GM12891 (cell line): Measurements from ENCODE around the gene FHAD1.

Experiments used
- DNase-seq: peaks from one replicate; pipeline ENCODE4 v3.0.0; 2011; ENCODE audit warnings: low spot score; ENCODE audit not compliant: insufficient read length
- FAIRE-seq: peaks from 2 replicates; lab custom pipeline; 2011; peaks lifted over from hg19 to GRCh38; lab: Jason Lieb, UNC
- PAX5 ChIP-seq: IDR thresholded peaks from 2 replicates; pipeline ENCODE4 v1.6.1; 2011; ENCODE audit warnings: low read length, moderate library complexity, mild to moderate bottlenecking; ENCODE audit not compliant: insufficient read depth, severe bottlenecking
- POLR2A ChIP-seq: IDR thresholded peaks from 2 replicates; pipeline ENCODE4 v1.6.1; 2011; ENCODE audit warnings: low read depth, low read length, control low read depth
- POLR2AphosphoS5 ChIP-seq: IDR thresholded peaks from 2 replicates; pipeline ENCODE4 v1.6.1; 2011; ENCODE audit warnings: low read depth, low read length, control low read depth
- POU2F2 ChIP-seq: IDR thresholded peaks from 2 replicates; pipeline ENCODE4 v1.6.1; 2011; ENCODE audit warnings: low read depth, mild to moderate bottlenecking, control low read depth, low read length, moderate library complexity
- SPI1 ChIP-seq: IDR thresholded peaks from 2 replicates; pipeline ENCODE4 v1.6.1; 2011; ENCODE audit warnings: low read depth, low read length, control low read depth
- TAF1 ChIP-seq: IDR thresholded peaks from 2 replicates; pipeline ENCODE4 v1.6.1; 2011; ENCODE audit warnings: low read depth, low read length, control low read depth

The FHAD1 gene

GRCh38 chr1:15273274-15273673 is 26.3 kb downstream of the FHAD1 start:
- DNase-seq (no peak), FAIRE-seq (no peak)
- TF ChIP-seq PAX5 (no peak), TAF1 (no peak), SPI1 (no peak), POU2F2 (no peak)

- DNase-seq (no peak), FAIRE-seq (no peak)
Observed at GRCh38 chr1:15275921-15276683, 29.1 kb downstream of the FHAD1 start.

GRCh38 chr1:15276691-15277446 is 29.8 kb downstream of the FHAD1 start:
- TF ChIP-seq PAX5: no peak
- no peak for TF ChIP-seq POLR2A
- no peak for TF ChIP-seq POLR2AphosphoS5
- no peak for TF ChIP-seq POU2F2
- no peak for TF ChIP-seq SPI1
- no peak for TF ChIP-seq TAF1
- FAIRE-seq: no peak

More at GRCh38 chr1:15275921-15276683, 29.1 kb downstream of the FHAD1 start:
- TF ChIP-seq POLR2A (no peak), POLR2AphosphoS5 (no peak)

DNA sequence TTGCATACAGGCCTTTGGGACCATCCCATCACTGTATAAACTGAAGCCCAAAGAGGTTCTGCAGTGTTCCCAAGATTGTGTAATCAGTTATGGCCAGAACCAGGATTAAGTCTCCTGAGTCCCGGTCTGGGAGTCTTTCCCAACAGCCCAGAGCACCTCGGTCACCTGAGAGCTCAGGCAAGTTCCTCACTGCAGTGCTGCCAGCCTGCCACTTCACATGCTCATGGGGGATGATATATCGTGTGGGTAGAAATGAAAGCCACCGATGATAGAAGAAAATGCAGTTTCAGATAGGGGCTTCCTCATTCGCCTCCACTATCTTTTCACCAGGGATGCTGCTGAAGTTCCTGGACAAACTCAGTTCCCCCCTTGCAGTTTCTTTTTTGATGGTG is 30.4 kb downstream of the FHAD1 start:
- FAIRE-seq (no peak), DNase-seq (no peak)
- no peak for TF ChIP-seq POLR2A
- TF ChIP-seq TAF1: no peak

More at GRCh38 chr1:15276691-15277446, 29.8 kb downstream of the FHAD1 start:
- DNase-seq: no peak

GRCh38 chr1:15277933-15278332 is 30.9 kb downstream of the FHAD1 start:
- no peak for TF ChIP-seq SPI1
- no peak for TF ChIP-seq PAX5
- TF ChIP-seq POU2F2: no peak
- TF ChIP-seq POLR2AphosphoS5: no peak
- no peak for TF ChIP-seq TAF1
- TF ChIP-seq POLR2A: no peak
- no peak for FAIRE-seq

GRCh38 chr1:15279576-15280230 is 32.7 kb downstream of the FHAD1 start:
- no peak for DNase-seq
- FAIRE-seq: no peak

More at GRCh38 chr1:15277933-15278332, 30.9 kb downstream of the FHAD1 start:
- no peak for DNase-seq

GRCh38 chr1:15280416-15280815 is 33.4 kb downstream of the FHAD1 start:
- FAIRE-seq (no peak), DNase-seq (no peak)
- no peak for TF ChIP-seq POLR2AphosphoS5
- TF ChIP-seq SPI1: no peak
- no peak for TF ChIP-seq PAX5
- no peak for TF ChIP-seq TAF1
- no peak for TF ChIP-seq POLR2A
- TF ChIP-seq POU2F2: no peak

More at GRCh38 chr1:15279576-15280230, 32.7 kb downstream of the FHAD1 start:
- TF ChIP-seq TAF1 (no peak), POU2F2 (no peak), PAX5 (no peak), SPI1 (no peak), POLR2AphosphoS5 (no peak), POLR2A (no peak)

DNA sequence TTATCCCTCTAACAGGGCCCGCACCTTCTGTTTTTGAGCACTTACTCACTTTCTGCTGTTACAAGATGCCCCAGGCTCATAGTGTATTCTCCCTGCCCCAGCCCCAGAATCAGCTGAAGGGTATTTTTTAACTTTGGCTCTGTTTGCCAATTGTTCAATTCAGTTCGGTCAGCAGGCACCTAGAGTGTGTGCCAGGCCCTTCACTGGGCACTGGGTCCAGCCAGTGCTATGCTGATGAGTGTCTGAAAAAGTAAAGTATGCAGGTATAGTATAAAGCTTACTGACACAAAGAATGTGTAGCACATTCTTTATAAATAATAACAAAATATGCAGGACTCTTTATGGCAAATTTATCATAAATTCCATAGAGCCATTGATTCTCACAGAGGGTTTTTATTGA is 35.0 kb downstream of the FHAD1 start:
- FAIRE-seq (no peak), DNase-seq (no peak)
- TF ChIP-seq SPI1: no peak
- no peak for TF ChIP-seq POLR2A
- TF ChIP-seq POLR2AphosphoS5: no peak
- no peak for TF ChIP-seq PAX5
- TF ChIP-seq TAF1: no peak
- no peak for TF ChIP-seq POU2F2

- TF ChIP-seq POLR2A: no peak
- TF ChIP-seq SPI1: no peak
- TF ChIP-seq PAX5: no peak
- no peak for TF ChIP-seq POLR2AphosphoS5
- no peak for TF ChIP-seq TAF1
- no peak for TF ChIP-seq POU2F2
- no peak for DNase-seq
Observed at GRCh38 chr1:15282810-15283474, 35.9 kb downstream of the FHAD1 start.

GRCh38 chr1:15283526-15283925 is 36.5 kb downstream of the FHAD1 start:
- DNase-seq (no peak), FAIRE-seq (no peak)
- TF ChIP-seq SPI1 (no peak), POU2F2 (no peak)

More at GRCh38 chr1:15282810-15283474, 35.9 kb downstream of the FHAD1 start:
- FAIRE-seq: no peak
